Smooth muscle cell of the coronary artery (primary cell): Measurements from ENCODE around the gene OR2L5. TPM values are rescaled to one million over a fixed set of nuclear protein-coding genes. Genes with fewer than 3 reads are reported as not detected.

ENCODE experiments used
- total RNA-seq: library from RNA; depleted of rRNA; stranded (reverse); fragments of >200 nt; gene quantifications from 2 replicates; pipeline ENCODE4 v1.2.3, GENCODE V29; 2014; ENCODE audit warnings: low replicate concordance

OR2L5 gene, protein sequence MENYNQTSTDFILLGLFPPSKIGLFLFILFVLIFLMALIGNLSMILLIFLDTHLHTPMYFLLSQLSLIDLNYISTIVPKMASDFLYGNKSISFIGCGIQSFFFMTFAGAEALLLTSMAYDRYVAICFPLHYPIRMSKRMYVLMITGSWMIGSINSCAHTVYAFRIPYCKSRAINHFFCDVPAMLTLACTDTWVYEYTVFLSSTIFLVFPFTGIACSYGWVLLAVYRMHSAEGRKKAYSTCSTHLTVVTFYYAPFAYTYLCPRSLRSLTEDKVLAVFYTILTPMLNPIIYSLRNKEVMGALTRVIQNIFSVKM
- total RNA-seq: not detected in 2 replicates

GRCh38 chr1:248013229-248013710, at the start of gene OR2L5:
Gene OR2L5, plus strand, starts transcription at chr1:248013660. Its CDS starts 8,288 bp downstream, at chr1:248021948.

GRCh38 chr1:247964933-247965332, 48.5 kb upstream of the OR2L5 start, which contains the start of gene OR2AK2:
Gene OR2AK2, plus strand, starts transcription at chr1:247965233. Its CDS starts 144 bp downstream, at chr1:247965377.

GRCh38 chr1:248029770-248030169, 16.3 kb downstream of the OR2L5 start, which contains the start of gene OR2L2:
Gene OR2L2, plus strand, starts transcription at chr1:248030070. Its CDS starts 8,198 bp downstream, at chr1:248038268.

DNA sequence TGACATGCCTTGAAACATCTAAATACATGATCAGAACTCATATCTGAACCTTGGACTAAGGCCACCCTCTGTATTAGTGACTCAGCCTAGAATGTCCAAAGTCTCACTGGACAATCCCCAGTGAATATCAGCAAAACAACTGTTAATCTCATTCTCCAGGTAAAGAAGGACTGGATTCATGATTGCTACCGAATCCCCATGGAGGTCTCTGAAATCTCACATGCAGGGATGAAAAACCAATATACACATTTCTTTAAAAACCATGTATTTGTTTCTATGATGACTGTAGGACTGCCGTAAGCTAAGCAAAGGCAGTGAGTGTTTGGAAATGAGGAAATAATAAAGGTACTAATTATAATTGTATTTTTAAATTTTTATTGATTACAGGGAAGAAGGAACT, 33.1 kb downstream of the OR2L5 start, which contains the start of gene OR2L3:
Gene OR2L3 (plus strand): TSS at position 301 of the 400 bp plus-strand sequence. CDS start 13,846 bp downstream, outside the sequence.

Other genes starting within 250 kb of the OR2L5 start
- not detected in 2 replicates for gene OR14A16, start 189.5 kb upstream of the OR2L5 start, total RNA-seq
- gene OR11L1, start 171.8 kb upstream of the OR2L5 start, total RNA-seq: not detected in 2 replicates
- 0.30 TPM in 1 of 2 replicates, not detected in the other for gene TRIM58, start 156.5 kb upstream of the OR2L5 start, total RNA-seq
- gene OR2W3, start 118.1 kb upstream of the OR2L5 start, total RNA-seq: not detected in 2 replicates
- not detected in 2 replicates for gene OR2T8, start 93.4 kb upstream of the OR2L5 start, total RNA-seq
- not detected in 2 replicates for gene OR2AJ1, start 88.8 kb upstream of the OR2L5 start, total RNA-seq
- gene OR2L8, start 64.8 kb upstream of the OR2L5 start, total RNA-seq: not detected in 2 replicates
- not detected in 2 replicates for gene OR2AK2, start 48.4 kb upstream of the OR2L5 start, total RNA-seq
- not detected in 2 replicates for gene OR2L2, start 16.4 kb downstream of the OR2L5 start, total RNA-seq
- gene OR2L3, start 33.2 kb downstream of the OR2L5 start, total RNA-seq: not detected in 2 replicates
- not detected in 2 replicates for gene OR2L13, start 81.5 kb downstream of the OR2L5 start, total RNA-seq
- gene OR2M5, start 131.5 kb downstream of the OR2L5 start, total RNA-seq: not detected in 2 replicates
- gene OR2M2, start 161.2 kb downstream of the OR2L5 start, total RNA-seq: not detected in 2 replicates
- gene OR2M3, start 183.6 kb downstream of the OR2L5 start, total RNA-seq: not detected in 2 replicates
- gene OR2M4, start 217.8 kb downstream of the OR2L5 start, total RNA-seq: not detected in 2 replicates